Effector CD8-positive, alpha-beta T cell (primary cell): ENCODE measurements around the gene TMEM135.
"Not testable (repeated sequence)": the region's sequence is repeated elsewhere in the genome, so short reads cannot be mapped to it uniquely, and the experiment has no call there.

ENCODE experiments used
- DNase-seq: peaks from one replicate; lab custom pipeline; 2025; lab: John Stamatoyannopoulos, UW

Gene TMEM135

GRCh38 chr11:87258171-87258833, 220.6 kb downstream of the TMEM135 start:
- no peak for DNase-seq

- no peak for DNase-seq
Observed at GRCh38 chr11:87259736-87260135, 222.0 kb downstream of the TMEM135 start.

- DNase-seq, result no peak
Observed at GRCh38 chr11:87260811-87261210, 223.1 kb downstream of the TMEM135 start.

GRCh38 chr11:87263264-87263838, 225.6 kb downstream of the TMEM135 start:
- no peak for DNase-seq

- no peak for DNase-seq
Observed at GRCh38 chr11:87263979-87264378, 226.2 kb downstream of the TMEM135 start.

GRCh38 chr11:87265132-87265531, 227.4 kb downstream of the TMEM135 start:
- DNase-seq, result no peak

GRCh38 chr11:87265979-87266378, 228.2 kb downstream of the TMEM135 start:
- no peak for DNase-seq

- no peak for DNase-seq
Observed at GRCh38 chr11:87266751-87267150, 229.0 kb downstream of the TMEM135 start.

GRCh38 chr11:87271951-87272350, 234.2 kb downstream of the TMEM135 start:
- DNase-seq, result not testable (repeated sequence)

GRCh38 chr11:87275176-87275575, 237.4 kb downstream of the TMEM135 start:
- no peak for DNase-seq

- DNase-seq, result no peak
Observed at GRCh38 chr11:87280143-87280542, 242.4 kb downstream of the TMEM135 start.

- DNase-seq, result no peak
Observed at GRCh38 chr11:87281496-87281895, 243.8 kb downstream of the TMEM135 start.

GRCh38 chr11:87284306-87284705, 246.6 kb downstream of the TMEM135 start:
- DNase-seq, result no peak

- DNase-seq, result not testable (repeated sequence)
Observed at GRCh38 chr11:87285674-87286073, 247.9 kb downstream of the TMEM135 start.

- DNase-seq, result no peak
Observed at GRCh38 chr11:87286338-87286737, 248.6 kb downstream of the TMEM135 start.

- DNase-seq, result no peak
Observed at GRCh38 chr11:87290304-87290922, 252.7 kb downstream of the TMEM135 start.

GRCh38 chr11:87292598-87292997, 254.9 kb downstream of the TMEM135 start:
- no peak for DNase-seq

GRCh38 chr11:87295237-87295636, 257.5 kb downstream of the TMEM135 start:
- DNase-seq, result no peak

GRCh38 chr11:87296627-87297026, 258.9 kb downstream of the TMEM135 start:
- no peak for DNase-seq

- no peak for DNase-seq
Observed at GRCh38 chr11:87298155-87298554, 260.4 kb downstream of the TMEM135 start.

- DNase-seq, result no peak
Observed at GRCh38 chr11:87299041-87299481, 261.3 kb downstream of the TMEM135 start.

GRCh38 chr11:87300640-87301380, 263.1 kb downstream of the TMEM135 start:
- DNase-seq, result no peak
